GM12878 (cell line): ENCODE data around the gene HMMR.

Experiments
- ATF7 ChIP-seq: fragments of 450-650 bp; IDR thresholded peaks from 2 replicates; pipeline ENCODE4 v1.6.1; 2016; ENCODE audit warnings: low read depth, mild to moderate bottlenecking
- FOXM1 ChIP-seq: IDR thresholded peaks from 2 replicates; pipeline ENCODE4 v1.6.1; 2012; ENCODE audit warnings: low read depth, mild to moderate bottlenecking, inconsistent platforms, low read length, moderate library complexity
- POLR2AphosphoS5 ChIP-seq: IDR thresholded peaks from 2 replicates; pipeline ENCODE4 v1.6.1; 2011; ENCODE audit warnings: mild to moderate bottlenecking, low read length, inconsistent platforms
- YY1 ChIP-seq: IDR thresholded peaks from 2 replicates; pipeline ENCODE4 v1.6.1; 2011; ENCODE audit warnings: low read depth, mild to moderate bottlenecking, low read length
- TF ChIP-seq, protein P1 (sequence below), 3 experiments: IDR thresholded peaks in 2 of 3; conservative IDR thresholded peaks in 1 of 3; 2 replicates each; pipeline ENCODE4 v1.5.1; 2011; ENCODE audit warnings: low read depth in 3 of 3, low read length in 3 of 3, mild to moderate bottlenecking in 3 of 3, control low read depth in 2 of 3, moderate library complexity in 2 of 3, inconsistent platforms in 1 of 3, mixed read lengths in 1 of 3; ENCODE audit not compliant: control insufficient read depth in 2 of 3, insufficient read depth in 1 of 3; ENCODE audit errors: extremely low read depth in 1 of 3

DNA sequence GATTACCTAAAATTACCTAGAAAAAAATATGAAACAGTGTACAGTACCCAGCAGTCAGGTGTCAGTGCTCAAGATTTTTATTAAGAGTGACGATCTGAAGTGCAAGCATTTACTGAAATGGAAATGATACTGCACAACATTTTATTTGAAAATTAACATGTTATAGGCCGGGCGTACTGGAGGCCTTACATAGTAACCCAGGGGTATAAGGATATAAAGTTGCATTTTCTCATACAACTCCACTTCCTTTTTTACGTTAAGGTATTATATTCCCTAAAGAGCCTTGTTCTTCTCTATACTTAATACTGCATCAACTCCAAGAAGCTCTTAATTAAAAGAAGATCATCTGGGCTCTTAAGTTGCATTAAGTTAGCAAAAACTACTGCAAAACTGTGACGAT lies 48.3 kb downstream of the HMMR start:
- TF ChIP-seq ATF7 (no peak), YY1 (no peak), POLR2AphosphoS5 (no peak), FOXM1 (no peak)
- TF ChIP-seq, protein P1, sequence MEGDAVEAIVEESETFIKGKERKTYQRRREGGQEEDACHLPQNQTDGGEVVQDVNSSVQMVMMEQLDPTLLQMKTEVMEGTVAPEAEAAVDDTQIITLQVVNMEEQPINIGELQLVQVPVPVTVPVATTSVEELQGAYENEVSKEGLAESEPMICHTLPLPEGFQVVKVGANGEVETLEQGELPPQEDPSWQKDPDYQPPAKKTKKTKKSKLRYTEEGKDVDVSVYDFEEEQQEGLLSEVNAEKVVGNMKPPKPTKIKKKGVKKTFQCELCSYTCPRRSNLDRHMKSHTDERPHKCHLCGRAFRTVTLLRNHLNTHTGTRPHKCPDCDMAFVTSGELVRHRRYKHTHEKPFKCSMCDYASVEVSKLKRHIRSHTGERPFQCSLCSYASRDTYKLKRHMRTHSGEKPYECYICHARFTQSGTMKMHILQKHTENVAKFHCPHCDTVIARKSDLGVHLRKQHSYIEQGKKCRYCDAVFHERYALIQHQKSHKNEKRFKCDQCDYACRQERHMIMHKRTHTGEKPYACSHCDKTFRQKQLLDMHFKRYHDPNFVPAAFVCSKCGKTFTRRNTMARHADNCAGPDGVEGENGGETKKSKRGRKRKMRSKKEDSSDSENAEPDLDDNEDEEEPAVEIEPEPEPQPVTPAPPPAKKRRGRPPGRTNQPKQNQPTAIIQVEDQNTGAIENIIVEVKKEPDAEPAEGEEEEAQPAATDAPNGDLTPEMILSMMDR (IDR thresholded peaks at IDR 0.05 in 2 of 3, conservative IDR thresholded peaks at IDR 0.05 in 1 of 3; ENCODE audit: control insufficient read depth in 2 of 3, extremely low read depth in 1 of 3, insufficient read depth in 1 of 3, low read depth in 3 of 3, low read length in 3 of 3) = no peak
